ENCODE measurements around the gene SIPA1L3. TPM values are rescaled to one million over a fixed set of nuclear protein-coding genes. Genes with fewer than 3 reads are reported as not detected.

The SIPA1L3 gene
- total and polyA plus RNA-seq, 12 donors = 2.8 to 24.2 (median 12.3) TPM

DNA sequence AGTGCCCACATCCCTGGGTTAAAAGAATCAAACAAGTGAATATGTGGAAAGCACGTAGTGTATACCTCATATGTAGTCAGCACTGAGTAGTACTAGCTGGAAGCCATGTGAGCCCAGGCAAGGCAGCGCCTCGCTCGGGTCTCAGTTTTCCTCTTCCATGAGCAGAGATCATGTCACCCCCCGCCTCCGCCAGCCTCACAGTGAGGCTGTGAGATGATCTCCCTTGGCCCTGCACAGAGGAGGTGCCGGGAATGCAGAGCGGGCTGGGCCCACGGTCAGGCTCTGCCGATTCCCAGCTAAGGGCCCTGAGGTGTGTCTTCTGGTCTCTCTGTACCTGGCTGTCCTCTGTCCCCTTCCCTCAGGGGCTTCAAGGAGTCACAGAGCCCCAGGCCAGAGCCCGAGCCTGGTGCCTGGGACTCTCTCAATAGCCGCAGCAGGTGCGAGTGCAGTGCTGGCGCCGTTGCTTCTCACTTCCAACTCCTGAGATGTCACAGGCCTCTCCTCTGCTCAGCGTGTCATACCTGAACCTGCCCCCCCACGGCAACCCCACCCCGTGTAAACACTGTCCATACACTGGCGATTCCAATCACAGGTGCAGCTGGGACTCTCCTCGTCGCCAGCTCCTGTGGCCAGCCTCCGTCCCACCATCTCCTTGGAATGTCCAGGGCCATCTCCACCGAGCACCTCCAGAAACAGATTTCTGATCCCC, 290.1 kb downstream of the SIPA1L3 start:
- 93 to 94% methylated on average over 23 of the region's 23 CpGs for WGBS, 2 donors
- intact Hi-C loops (cut with DNase I) = loop anchor here in 1 of 10 donors (10.0 kb wide), 1 partner anchor 678 kb away; the partner anchor contains the start of gene RINL
- Histone ChIP-seq H3K4me1 (no peaks in the 10 kb centered on the region), H3K4me3 (no peak overlapping the region), H3K36me3 (peaks cover 0 to 80% (median 5%) of the 10 kb centered on the region in 9 donors), H3K27ac (no peak overlapping the region), H3K27me3 (no peaks in the 10 kb centered on the region), H3K9me3 (no peaks in the 10 kb centered on the region)
- ATAC-seq (peak in 1 of 8 donors; percentile 16), DNase-seq (no peak)
- TF ChIP-seq, protein P1, sequence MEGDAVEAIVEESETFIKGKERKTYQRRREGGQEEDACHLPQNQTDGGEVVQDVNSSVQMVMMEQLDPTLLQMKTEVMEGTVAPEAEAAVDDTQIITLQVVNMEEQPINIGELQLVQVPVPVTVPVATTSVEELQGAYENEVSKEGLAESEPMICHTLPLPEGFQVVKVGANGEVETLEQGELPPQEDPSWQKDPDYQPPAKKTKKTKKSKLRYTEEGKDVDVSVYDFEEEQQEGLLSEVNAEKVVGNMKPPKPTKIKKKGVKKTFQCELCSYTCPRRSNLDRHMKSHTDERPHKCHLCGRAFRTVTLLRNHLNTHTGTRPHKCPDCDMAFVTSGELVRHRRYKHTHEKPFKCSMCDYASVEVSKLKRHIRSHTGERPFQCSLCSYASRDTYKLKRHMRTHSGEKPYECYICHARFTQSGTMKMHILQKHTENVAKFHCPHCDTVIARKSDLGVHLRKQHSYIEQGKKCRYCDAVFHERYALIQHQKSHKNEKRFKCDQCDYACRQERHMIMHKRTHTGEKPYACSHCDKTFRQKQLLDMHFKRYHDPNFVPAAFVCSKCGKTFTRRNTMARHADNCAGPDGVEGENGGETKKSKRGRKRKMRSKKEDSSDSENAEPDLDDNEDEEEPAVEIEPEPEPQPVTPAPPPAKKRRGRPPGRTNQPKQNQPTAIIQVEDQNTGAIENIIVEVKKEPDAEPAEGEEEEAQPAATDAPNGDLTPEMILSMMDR (IDR thresholded peaks at IDR 0.05) = no peak

DNA sequence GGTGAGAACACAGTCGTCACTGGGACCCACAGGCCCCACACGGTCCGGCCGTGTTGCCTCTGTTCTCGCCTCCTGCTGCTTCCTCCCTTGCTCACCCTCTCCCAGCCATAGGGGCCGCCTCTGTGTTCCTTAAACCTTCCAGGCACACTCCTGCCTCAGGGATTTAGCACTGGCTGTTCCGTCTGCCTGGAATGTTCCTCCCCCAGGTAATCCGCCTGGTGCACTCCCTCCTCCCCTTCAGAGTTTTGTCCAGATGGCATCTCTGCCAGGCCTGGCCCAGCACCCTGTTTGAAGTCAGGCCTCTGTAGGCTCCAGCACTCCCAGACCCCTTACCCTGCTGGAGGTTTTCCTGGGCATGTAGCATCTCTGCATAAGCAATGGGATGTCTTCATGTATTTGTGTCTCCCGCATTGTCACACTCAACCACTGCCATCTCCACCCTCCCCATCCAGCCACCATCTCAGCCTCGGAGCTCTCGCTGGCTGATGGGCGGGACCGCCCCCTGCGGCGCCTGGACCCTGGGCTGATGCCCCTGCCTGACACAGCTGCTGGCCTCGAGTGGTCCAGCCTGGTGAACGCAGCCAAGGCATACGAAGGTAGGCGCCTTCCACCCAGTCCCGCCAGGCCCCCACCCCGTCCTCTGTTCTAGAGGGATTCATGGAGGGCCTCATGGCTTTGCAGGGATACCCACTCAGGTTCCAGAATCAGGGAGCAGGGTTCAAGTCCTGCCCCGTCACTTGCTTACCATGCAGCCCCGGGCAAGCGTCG, 291.1 kb downstream of the SIPA1L3 start:
- Histone ChIP-seq H3K4me3 (no peak overlapping the region), H3K27ac (no peak overlapping the region), H3K4me1 (no peaks in the 10 kb centered on the region), H3K27me3 (no peaks in the 10 kb centered on the region), H3K36me3 (peaks cover 0 to 82% (median 14%) of the 10 kb centered on the region in 9 donors), H3K9me3 (no peaks in the 10 kb centered on the region)
- intact Hi-C loops (cut with DNase I) = loop anchor here in 1 of 10 donors (10.0 kb wide), 1 partner anchor 677 kb away; the partner anchor contains the start of gene RINL
- ATAC-seq (no peak), DNase-seq (no peak)
- TF ChIP-seq, protein P1 (IDR thresholded peaks at IDR 0.05) = no peak
- WGBS, 2 donors = 94 to 95% methylated on average over 25 of the region's 25 CpGs

DNA sequence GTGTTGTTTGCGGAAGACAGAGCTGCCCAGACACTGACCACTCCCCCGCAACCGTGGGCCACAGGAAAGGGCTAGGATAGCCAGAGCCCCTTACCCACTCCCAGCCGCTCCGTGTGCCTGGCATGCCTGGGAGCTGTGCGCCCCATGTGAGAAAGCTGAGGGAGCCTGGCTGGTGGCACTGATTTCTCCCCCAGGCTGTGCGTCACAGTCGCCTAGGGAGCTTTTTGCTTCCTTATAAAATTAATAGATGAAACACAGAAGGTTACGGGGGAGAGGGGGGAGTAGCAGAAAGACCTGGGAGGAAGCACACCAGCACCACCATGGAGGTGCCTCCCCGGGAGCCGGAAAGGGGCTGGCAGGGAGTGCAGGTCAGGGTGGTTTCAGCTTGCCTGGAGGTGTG, 292.3 kb downstream of the SIPA1L3 start:
- Histone ChIP-seq H3K36me3 (peaks cover 0 to 84% (median 22%) of the 10 kb centered on the region in 9 donors), H3K9me3 (no peaks in the 10 kb centered on the region), H3K4me3 (no peak overlapping the region), H3K4me1 (no peaks in the 10 kb centered on the region), H3K27ac (no peak overlapping the region), H3K27me3 (no peaks in the 10 kb centered on the region)
- no peak for ATAC-seq
- no peak for DNase-seq
- intact Hi-C loops (cut with DNase I) = loop anchor here in 1 of 10 donors (10.0 kb wide), 1 partner anchor 675 kb away; the partner anchor contains the start of gene RINL
- TF ChIP-seq, protein P1 (IDR thresholded peaks at IDR 0.05) = no peak
- WGBS, 2 donors = 93 to 95% methylated on average over 11 of the region's 11 CpGs

DNA sequence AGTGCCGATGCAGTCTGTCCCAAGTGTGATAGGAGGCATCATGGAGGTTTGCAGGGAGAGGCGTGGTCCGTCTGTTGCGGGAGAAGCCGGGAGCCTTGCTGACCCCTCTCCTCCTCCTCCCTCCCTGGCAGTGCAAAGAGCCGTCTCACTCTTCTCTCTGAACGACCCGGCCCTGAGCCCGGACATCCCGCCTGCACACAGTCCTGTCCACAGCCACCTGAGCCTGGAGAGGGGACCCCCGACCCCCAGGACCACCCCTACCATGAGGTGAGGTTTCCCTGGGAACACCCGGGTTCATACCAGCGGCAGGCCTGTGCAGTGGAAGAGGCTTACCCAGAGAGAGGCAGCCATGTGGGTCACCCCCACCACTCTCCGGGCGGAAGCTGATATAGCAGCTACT, 294.7 kb downstream of the SIPA1L3 start:
- TF ChIP-seq, protein P1 (IDR thresholded peaks at IDR 0.05) = no peak
- Histone ChIP-seq H3K9me3 (no peaks in the 10 kb centered on the region), H3K4me3 (no peak overlapping the region), H3K27me3 (no peaks in the 10 kb centered on the region), H3K27ac (no peak overlapping the region), H3K4me1 (no peaks in the 10 kb centered on the region), H3K36me3 (peaks cover 0 to 96% (median 26%) of the 10 kb centered on the region in 9 donors)
- intact Hi-C loops (cut with DNase I) = no loop called here
- no peak for DNase-seq
- ATAC-seq = no peak
- WGBS, 2 donors = 91% methylated on average over 15 of the region's 15 CpGs
